Tibial artery (tissue), 4 donors: ENCODE measurements around the gene DCUN1D5.

ENCODE experiments used
- DNase-seq, 2 donors: peaks; one replicate each; pipeline ENCODE4 v3.0.0-alpha.2; 2019
- H3K27ac ChIP-seq, 2 donors: fragments of 200-600 bp; sonication (generic) in 1 of 2; 1 replicate in 1 of 2; 2 replicates in 1 of 2; pipeline ENCODE4 v1.5.1; 2018 to 2019; ENCODE audit warnings: mild to moderate bottlenecking in 1 of 2
- H3K27me3 ChIP-seq, 2 donors: fragments of 200-600 bp; sonication (generic) in 1 of 2; one replicate each; pipeline versions ENCODE4 v1.5.1 to v1.6.0; 2016 to 2019
- H3K36me3 ChIP-seq, 3 donors: fragments of 200-600 bp; sonication (generic) in 2 of 3; one replicate each; pipeline ENCODE4 v1.5.1; 2016 to 2019; ENCODE audit warnings: mild to moderate bottlenecking in 2 of 3
- H3K4me1 ChIP-seq, 4 donors: fragments of 200-600 bp; sonication (generic) in 2 of 4; 1 replicate in 3 of 4; 2 replicates in 1 of 4; pipeline ENCODE4 v1.5.1; 2016 to 2019
- H3K4me3 ChIP-seq, 2 donors: fragments of 200-600 bp; sonication (generic) in 1 of 2; 1 replicate in 1 of 2; 2 replicates in 1 of 2; pipeline ENCODE4 v1.5.1; 2018 to 2019; ENCODE audit warnings: mild to moderate bottlenecking in 2 of 2
- H3K9me3 ChIP-seq, 3 donors: fragments of 200-600 bp; sonication (generic) in 1 of 3; one replicate each; pipeline ENCODE4 v1.5.1; 2016 to 2019
- intact Hi-C: fragments of 100-400 bp; cut with DNase I; formaldehyde crosslinking; loops from one replicate; pipeline ENCODE4 v1.15.0; 2023; ENCODE audit warnings: low total_unique reads
- TF ChIP-seq, protein P1 (sequence below), 2 experiments: fragments of 200-600 bp in 1 of 2; fragments of 450-650 bp in 1 of 2; IDR thresholded peaks; one replicate each; pipeline ENCODE4 v1.5.1; 2017 to 2019; ENCODE audit warnings: antibody characterized with exemption in 2 of 2, mild to moderate bottlenecking in 1 of 2, moderate library complexity in 1 of 2

Gene DCUN1D5

DNA sequence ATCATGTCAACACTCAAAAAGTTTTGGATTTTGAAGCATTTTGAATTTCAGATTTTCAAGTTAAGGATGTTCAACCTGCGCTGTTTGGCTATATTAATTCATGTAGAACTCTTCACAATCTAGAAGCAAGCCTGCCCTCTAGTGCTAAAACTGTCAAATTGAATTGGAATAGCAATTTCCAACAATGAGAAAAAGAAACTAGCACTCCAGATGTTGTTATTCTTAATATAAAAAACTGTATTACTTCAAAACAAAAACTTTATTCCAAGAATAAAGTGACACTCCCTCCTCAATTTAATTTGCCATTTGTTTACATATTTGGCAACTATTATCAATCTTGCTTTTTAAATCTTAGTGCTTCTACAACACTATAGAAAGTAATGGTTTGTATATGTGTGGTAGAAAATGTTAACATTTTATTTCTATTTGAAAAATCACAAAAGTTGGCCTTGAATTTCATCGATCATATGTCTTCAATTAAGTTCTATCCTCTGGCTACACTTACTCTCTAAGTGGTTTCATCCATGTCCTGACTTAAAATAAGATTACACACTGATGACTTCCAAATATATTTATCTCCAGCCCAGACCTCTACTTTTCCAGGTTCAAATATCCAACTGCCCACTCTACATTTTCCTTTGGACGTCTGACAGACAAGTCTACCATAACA, 36.6 kb downstream of the DCUN1D5 start:
- TF ChIP-seq, protein P1, sequence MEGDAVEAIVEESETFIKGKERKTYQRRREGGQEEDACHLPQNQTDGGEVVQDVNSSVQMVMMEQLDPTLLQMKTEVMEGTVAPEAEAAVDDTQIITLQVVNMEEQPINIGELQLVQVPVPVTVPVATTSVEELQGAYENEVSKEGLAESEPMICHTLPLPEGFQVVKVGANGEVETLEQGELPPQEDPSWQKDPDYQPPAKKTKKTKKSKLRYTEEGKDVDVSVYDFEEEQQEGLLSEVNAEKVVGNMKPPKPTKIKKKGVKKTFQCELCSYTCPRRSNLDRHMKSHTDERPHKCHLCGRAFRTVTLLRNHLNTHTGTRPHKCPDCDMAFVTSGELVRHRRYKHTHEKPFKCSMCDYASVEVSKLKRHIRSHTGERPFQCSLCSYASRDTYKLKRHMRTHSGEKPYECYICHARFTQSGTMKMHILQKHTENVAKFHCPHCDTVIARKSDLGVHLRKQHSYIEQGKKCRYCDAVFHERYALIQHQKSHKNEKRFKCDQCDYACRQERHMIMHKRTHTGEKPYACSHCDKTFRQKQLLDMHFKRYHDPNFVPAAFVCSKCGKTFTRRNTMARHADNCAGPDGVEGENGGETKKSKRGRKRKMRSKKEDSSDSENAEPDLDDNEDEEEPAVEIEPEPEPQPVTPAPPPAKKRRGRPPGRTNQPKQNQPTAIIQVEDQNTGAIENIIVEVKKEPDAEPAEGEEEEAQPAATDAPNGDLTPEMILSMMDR (IDR thresholded peaks at IDR 0.05), result peak; percentile 42 to 44
- peaks cover 4 to 13% (median 13%) of the 10 kb centered on the region in 3 donors for H3K36me3 ChIP-seq
- no peaks in the 10 kb centered on the region for H3K27me3 ChIP-seq
- no peaks in the 10 kb centered on the region for H3K4me1 ChIP-seq
- intact Hi-C loops, result no loop called here
- no peak overlapping the region for H3K27ac ChIP-seq
- no peak for DNase-seq
- H3K9me3 ChIP-seq, result no peaks in the 10 kb centered on the region
- H3K4me3 ChIP-seq, result no peak overlapping the region

DNA sequence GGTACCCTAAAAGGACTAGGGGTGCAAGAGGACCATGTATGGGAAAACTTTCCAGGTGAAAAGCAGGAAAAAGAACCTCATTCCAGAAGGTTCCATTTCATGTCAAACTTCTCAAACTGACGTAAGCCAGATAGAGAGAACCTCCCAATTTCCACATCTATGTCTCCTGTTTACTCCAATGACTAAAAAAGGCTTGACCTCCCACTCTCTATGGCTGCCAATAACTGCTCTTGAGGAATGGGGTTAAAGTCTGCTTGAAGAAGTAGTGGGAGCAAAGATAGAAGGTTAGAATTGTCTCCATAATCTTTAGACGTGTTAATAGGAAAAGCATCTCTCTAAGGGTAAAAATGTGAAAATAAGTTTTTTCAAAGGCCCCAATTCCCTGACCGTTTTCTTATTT, 38.0 kb downstream of the DCUN1D5 start:
- DNase-seq, result no peak
- no peak overlapping the region for H3K4me3 ChIP-seq
- H3K27me3 ChIP-seq, result no peaks in the 10 kb centered on the region
- no peak overlapping the region for H3K27ac ChIP-seq
- H3K36me3 ChIP-seq, result peaks cover 4 to 9% (median 5%) of the 10 kb centered on the region in 3 donors
- no peaks in the 10 kb centered on the region for H3K4me1 ChIP-seq
- TF ChIP-seq, protein P1 (IDR thresholded peaks at IDR 0.05), result no peak
- intact Hi-C loops, result no loop called here
- no peaks in the 10 kb centered on the region for H3K9me3 ChIP-seq

DNA sequence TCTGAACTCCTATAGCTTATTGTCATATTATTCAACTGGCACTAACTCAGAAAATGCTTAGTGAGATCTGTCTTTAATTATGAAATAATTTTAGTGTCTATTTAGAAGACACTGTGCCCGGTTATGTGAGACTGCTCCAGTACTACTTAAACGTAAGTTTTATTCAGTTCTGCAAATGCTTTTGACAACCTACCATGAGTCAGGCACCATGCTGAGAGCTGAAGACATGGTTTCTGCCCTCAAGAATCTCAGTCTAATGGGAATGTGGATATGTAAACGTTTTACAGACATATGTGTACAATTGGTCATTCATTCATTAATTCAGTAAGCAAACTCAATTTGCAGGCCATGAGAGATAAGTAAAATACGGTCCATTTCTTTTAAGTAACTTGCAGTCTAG, 40.0 kb downstream of the DCUN1D5 start:
- H3K4me1 ChIP-seq, result no peaks in the 10 kb centered on the region
- no peak overlapping the region for H3K27ac ChIP-seq
- TF ChIP-seq, protein P1 (IDR thresholded peaks at IDR 0.05), result no peak
- no peaks in the 10 kb centered on the region for H3K27me3 ChIP-seq
- H3K9me3 ChIP-seq, result no peaks in the 10 kb centered on the region
- H3K4me3 ChIP-seq, result no peak overlapping the region
- no peak for DNase-seq
- peaks cover 0 to 3% (median 0%) of the 10 kb centered on the region in 3 donors for H3K36me3 ChIP-seq
- intact Hi-C loops, result no loop called here

DNA sequence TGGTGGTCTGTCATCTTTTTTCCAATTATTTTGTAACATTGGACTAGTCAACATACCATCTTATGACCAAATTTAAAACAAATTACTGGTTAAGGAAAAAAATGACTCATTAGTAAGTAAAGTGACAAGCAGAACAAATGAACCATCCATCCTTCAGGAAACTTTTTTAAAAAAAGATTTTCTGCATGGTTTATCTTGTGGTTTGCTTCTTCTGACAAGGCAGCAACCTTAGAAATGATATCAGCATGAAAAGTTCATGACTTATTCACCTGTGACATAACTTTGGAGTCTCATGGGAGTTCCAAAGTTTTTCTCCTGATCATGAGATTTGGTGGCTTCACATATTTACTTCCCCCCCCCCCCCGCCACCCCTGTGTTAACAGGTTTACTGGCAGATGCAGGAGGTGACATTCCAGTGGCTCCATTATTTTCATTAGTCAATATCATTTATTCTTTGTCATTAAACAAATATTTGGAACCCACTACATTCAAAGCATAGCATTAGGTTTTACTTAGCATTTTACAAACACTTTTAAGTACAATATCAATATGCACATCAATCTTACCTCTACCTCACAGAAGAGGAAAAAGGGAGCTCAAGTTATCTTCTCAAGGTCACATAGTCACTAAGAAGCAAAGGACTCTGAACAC, 40.7 kb downstream of the DCUN1D5 start:
- no peaks in the 10 kb centered on the region for H3K9me3 ChIP-seq
- intact Hi-C loops, result no loop called here
- H3K36me3 ChIP-seq, result no peaks in the 10 kb centered on the region
- H3K4me1 ChIP-seq, result no peaks in the 10 kb centered on the region
- no peak overlapping the region for H3K27ac ChIP-seq
- DNase-seq, result no peak
- no peaks in the 10 kb centered on the region for H3K27me3 ChIP-seq
- TF ChIP-seq, protein P1 (IDR thresholded peaks at IDR 0.05), result no peak
- H3K4me3 ChIP-seq, result no peak overlapping the region

DNA sequence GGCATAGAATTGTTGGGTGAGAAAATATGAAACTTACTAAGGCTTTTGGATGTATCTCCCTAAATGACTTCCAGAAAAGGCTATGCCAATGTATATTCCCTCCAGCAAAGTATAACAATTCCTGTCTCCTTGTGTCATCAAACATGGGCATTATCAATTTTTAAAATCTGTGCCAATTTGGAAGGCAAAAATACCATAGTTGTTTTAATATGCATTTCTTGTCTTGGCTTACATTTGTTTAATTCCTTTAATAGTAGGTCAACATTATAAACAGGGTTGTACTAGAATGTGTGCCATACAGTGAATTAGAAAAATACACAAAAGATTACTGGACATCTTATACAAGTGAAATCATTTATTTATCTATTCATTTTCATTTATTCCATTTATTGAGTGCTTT, 41.6 kb downstream of the DCUN1D5 start:
- Histone ChIP-seq H3K36me3 (no peaks in the 10 kb centered on the region), H3K27me3 (no peaks in the 10 kb centered on the region), H3K9me3 (no peaks in the 10 kb centered on the region), H3K4me1 (no peaks in the 10 kb centered on the region), H3K4me3 (no peak overlapping the region), H3K27ac (no peak overlapping the region)
- intact Hi-C loops, result no loop called here
- DNase-seq, result no peak
- TF ChIP-seq, protein P1 (IDR thresholded peaks at IDR 0.05), result no peak
